SK-N-SH (cell line): Measurements from ENCODE around the gene DGKZ.

Experiments
- CTCF ChIP-seq: fragments of 200-600 bp; sonication (generic); IDR thresholded peaks from 2 replicates; pipeline ENCODE4 v1.6.1; 2017; ENCODE audit warnings: antibody characterized with exemption, mild to moderate bottlenecking, moderate library complexity
- MXI1 ChIP-seq: IDR thresholded peaks from 2 replicates; pipeline ENCODE4 v1.6.1; 2012; ENCODE audit warnings: mild to moderate bottlenecking, low read depth, low read length, improper control_type of control experiment
- POLR2AphosphoS5 ChIP-seq: IDR thresholded peaks from 2 replicates; pipeline ENCODE4 v1.6.1; 2012; ENCODE audit warnings: low read depth, low read length
- TAF1 ChIP-seq: IDR thresholded peaks from 2 replicates; pipeline ENCODE4 v1.6.1; 2012; ENCODE audit warnings: low read depth, mild to moderate bottlenecking, low read length, moderate library complexity, borderline replicate concordance
- YY1 ChIP-seq: IDR thresholded peaks from 2 replicates; pipeline ENCODE4 v1.4.0; 2012; ENCODE audit warnings: low read depth, mild to moderate bottlenecking

GRCh38 chr11:46421257-46421880 is 74.1 kb downstream of the DGKZ start:
- TF ChIP-seq CTCF (no peak), MXI1 (no peak), TAF1 (no peak), YY1 (no peak), POLR2AphosphoS5 (no peak)
